Esophagus squamous epithelium (tissue), 5 donors: Measurements from ENCODE around the gene ALG5. TPM values are rescaled to one million over a fixed set of nuclear protein-coding genes. Genes with fewer than 3 reads are reported as not detected.

Experiments
- DNase-seq: peaks from one replicate; lab custom pipeline; 2025; lab: John Stamatoyannopoulos, UW
- H3K27ac ChIP-seq, 4 donors: fragments of 200-600 bp; sonication (generic); one replicate each; pipeline ENCODE4 v1.5.1; 2016 to 2019; ENCODE audit warnings: mild to moderate bottlenecking in 1 of 4
- H3K27me3 ChIP-seq, 4 donors: fragments of 200-600 bp; sonication (generic); 1 replicate in 3 of 4; 2 replicates in 1 of 4; pipeline versions ENCODE4 v1.5.1 to v1.6.0; 2017 to 2021; ENCODE audit warnings: antibody characterized with exemption in 1 of 4
- H3K36me3 ChIP-seq, 3 donors: fragments of 200-600 bp; sonication (generic); one replicate each; pipeline ENCODE4 v1.5.1; 2016 to 2019
- H3K4me1 ChIP-seq, 3 donors: fragments of 200-600 bp; sonication (generic); one replicate each; pipeline ENCODE4 v1.5.1; 2017 to 2019
- H3K4me3 ChIP-seq, 4 donors: fragments of 200-600 bp; sonication (generic); 1 replicate in 3 of 4; 2 replicates in 1 of 4; pipeline ENCODE4 v1.5.1; 2016 to 2019; ENCODE audit warnings: mild to moderate bottlenecking in 2 of 4, moderate library complexity in 1 of 4
- H3K9me3 ChIP-seq, 3 donors: fragments of 200-600 bp; sonication (generic); one replicate each; pipeline ENCODE4 v1.5.1; 2016 to 2019
- CTCF ChIP-seq, 6 experiments: fragments of 450-650 bp in 4 of 6; fragments of 200-600 bp in 2 of 6; sonication (generic) in 2 of 6; IDR thresholded peaks; one replicate each; pipeline ENCODE4 v1.5.1; 2016 to 2019; ENCODE audit warnings: antibody characterized with exemption in 6 of 6, mild to moderate bottlenecking in 4 of 6, moderate library complexity in 4 of 6
- POLR2A ChIP-seq, 4 donors: fragments of 450-650 bp; IDR thresholded peaks; one replicate each; pipeline ENCODE4 v1.6.1; 2017; ENCODE audit warnings: antibody characterized with exemption in 4 of 4, mild to moderate bottlenecking in 4 of 4, moderate library complexity in 3 of 4
- WGBS, 2 donors: methylation state at CpG; one replicate each; pipeline ENCODE4 v1.1.5; 2018; 5-methylcytosine and 5-hydroxymethylcytosine counted together
- intact Hi-C: fragments of 100-400 bp; cut with DNase I; formaldehyde crosslinking; loops from one replicate; pipeline ENCODE4 v1.15.0; 2022
- total RNA-seq, 4 donors: library from RNA; depleted of rRNA; stranded (reverse); fragments of >200 nt; gene quantifications; one replicate each; pipeline ENCODE4 v1.1.0, GENCODE V29; 2016
- donor health status: DM: yes; HTN: yes; CAD: no.

ALG5 gene
- total RNA-seq, 4 donors from 2014 or later: 15.0 to 43.1 (median 23.3) TPM

- Histone ChIP-seq H3K4me1 (no peaks in the 10 kb centered on the region), H3K27me3 (no peaks in the 10 kb centered on the region), H3K9me3 (no peaks in the 10 kb centered on the region), H3K4me3 (no peak overlapping the region), H3K27ac (no peak overlapping the region), H3K36me3 (peaks cover 3 to 95% (median 6%) of the 10 kb centered on the region in 3 donors)
- WGBS, 2 donors: 84 to 91% methylated on average over 5 of the region's 5 CpGs
- TF ChIP-seq CTCF (IDR thresholded peaks at IDR 0.05) (no peak), POLR2A (IDR thresholded peaks at IDR 0.05) (no peak)
- no peak for DNase-seq
- intact Hi-C loops: loop anchor here (10.0 kb wide), 1 partner anchor 119 kb away; no protein-coding TSS in a partner anchor
Observed at GRCh38 chr13:36973621-36974295, 25.4 kb downstream of the ALG5 start.

- Histone ChIP-seq H3K4me3 (no peak overlapping the region), H3K9me3 (no peaks in the 10 kb centered on the region), H3K27me3 (no peaks in the 10 kb centered on the region), H3K27ac (no peak overlapping the region), H3K4me1 (no peaks in the 10 kb centered on the region), H3K36me3 (peaks cover 3 to 95% (median 6%) of the 10 kb centered on the region in 3 donors)
- intact Hi-C loops: loop anchor here (10.0 kb wide), 1 partner anchor 118 kb away; no protein-coding TSS in a partner anchor
- DNase-seq: no peak
- WGBS, 2 donors: 100% methylated on average over 1 of the region's 1 CpG
- no peak for TF ChIP-seq POLR2A (IDR thresholded peaks at IDR 0.05)
- TF ChIP-seq CTCF (IDR thresholded peaks at IDR 0.05): no peak
Observed at GRCh38 chr13:36973009-36973408, 26.1 kb downstream of the ALG5 start.

DNA sequence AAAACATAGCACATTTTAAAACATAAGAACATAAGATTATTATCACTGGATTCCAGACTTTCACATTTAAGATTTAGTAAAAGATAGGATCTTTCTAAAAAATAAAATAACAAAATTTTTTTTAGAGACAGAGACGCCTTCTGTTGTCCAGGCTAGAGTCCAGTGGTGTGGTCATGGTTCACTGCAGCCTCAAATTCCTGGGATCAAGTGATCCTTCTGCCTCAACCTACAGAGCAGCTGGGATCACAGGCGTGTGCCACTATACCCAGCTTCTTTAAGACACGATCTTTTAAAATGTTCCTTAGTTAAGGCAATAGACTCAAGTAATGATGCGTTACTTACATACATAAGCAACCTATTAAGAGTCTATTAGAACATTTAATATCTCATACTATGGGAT lies 32.7 kb downstream of the ALG5 start:
- Histone ChIP-seq H3K9me3 (no peaks in the 10 kb centered on the region), H3K27ac (peak overlapping the region in 2 of 4 donors; percentile 7 to 19), H3K4me1 (peaks cover 0 to 24% (median 0%) of the 10 kb centered on the region in 3 donors), H3K4me3 (no peak overlapping the region), H3K36me3 (peaks cover 7 to 95% (median 15%) of the 10 kb centered on the region in 3 donors), H3K27me3 (no peaks in the 10 kb centered on the region)
- intact Hi-C loops: no loop called here
- WGBS, 2 donors: 89 to 92% methylated on average over 4 of the region's 4 CpGs
- no peak for DNase-seq
- no peak for TF ChIP-seq POLR2A (IDR thresholded peaks at IDR 0.05)
- TF ChIP-seq CTCF (IDR thresholded peaks at IDR 0.05): no peak

GRCh38 chr13:36965767-36966166 lies 33.4 kb downstream of the ALG5 start:
- Histone ChIP-seq H3K27me3 (no peaks in the 10 kb centered on the region), H3K27ac (peak overlapping the region in 2 of 4 donors; percentile 7 to 19), H3K4me1 (peaks cover 0 to 24% (median 0%) of the 10 kb centered on the region in 3 donors), H3K36me3 (peaks cover 7 to 95% (median 19%) of the 10 kb centered on the region in 3 donors), H3K9me3 (no peaks in the 10 kb centered on the region), H3K4me3 (no peak overlapping the region)
- intact Hi-C loops: no loop called here
- 21 to 35% methylated on average over 2 of the region's 2 CpGs for WGBS, 2 donors
- TF ChIP-seq CTCF (IDR thresholded peaks at IDR 0.05) (no peak), POLR2A (IDR thresholded peaks at IDR 0.05) (no peak)
- DNase-seq: no peak

DNA sequence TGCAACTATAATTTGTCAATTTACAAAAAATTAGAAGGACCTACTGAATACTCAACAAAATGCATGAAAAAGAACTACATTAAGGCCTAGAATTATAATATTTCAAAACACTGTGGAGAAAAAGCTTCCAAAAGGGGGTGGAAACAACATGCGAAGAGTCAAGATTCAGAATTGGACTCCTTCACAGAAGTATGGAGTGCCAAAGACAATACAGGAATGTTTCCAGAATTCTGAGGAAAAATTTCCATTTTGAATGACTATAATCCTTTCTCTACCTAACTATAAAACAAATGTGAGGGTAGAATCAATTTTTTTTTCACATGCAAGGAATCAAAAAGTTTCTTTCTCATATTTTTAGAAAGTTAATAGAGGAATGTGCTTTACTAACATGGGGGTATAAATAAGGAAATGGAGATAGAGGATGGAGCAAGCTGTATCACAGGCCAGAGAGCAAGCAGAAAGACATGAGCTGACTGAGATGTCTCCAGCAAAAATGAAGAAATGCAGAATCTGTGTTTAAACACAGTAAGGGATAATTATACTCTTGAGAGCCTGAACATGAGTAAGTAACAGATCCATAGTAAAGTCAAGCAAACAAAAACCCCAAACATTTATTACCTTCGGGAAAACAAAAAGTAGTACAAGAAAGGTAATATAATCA lies 39.6 kb downstream of the ALG5 start:
- Histone ChIP-seq H3K4me1 (no peaks in the 10 kb centered on the region), H3K27ac (no peak overlapping the region), H3K36me3 (peaks cover 5 to 94% (median 15%) of the 10 kb centered on the region in 3 donors), H3K27me3 (no peaks in the 10 kb centered on the region), H3K4me3 (no peak overlapping the region), H3K9me3 (no peaks in the 10 kb centered on the region)
- DNase-seq: no peak
- intact Hi-C loops: no loop called here
- no peak for TF ChIP-seq POLR2A (IDR thresholded peaks at IDR 0.05)
- TF ChIP-seq CTCF (IDR thresholded peaks at IDR 0.05): no peak
- WGBS, 2 donors: 91 to 93% methylated on average over 2 of the region's 2 CpGs
